ENCODE data around the gene GRK2. TPM values are rescaled to one million over a fixed set of nuclear protein-coding genes. Genes with fewer than 3 reads are reported as not detected.

The GRK2 gene
- total and polyA plus RNA-seq, 9 of the 15 experiments (the other 6 are each of a cell fraction or from before 2014, with no cell fraction given) = 0.24 to 95.8 (median 56.5) TPM

DNA sequence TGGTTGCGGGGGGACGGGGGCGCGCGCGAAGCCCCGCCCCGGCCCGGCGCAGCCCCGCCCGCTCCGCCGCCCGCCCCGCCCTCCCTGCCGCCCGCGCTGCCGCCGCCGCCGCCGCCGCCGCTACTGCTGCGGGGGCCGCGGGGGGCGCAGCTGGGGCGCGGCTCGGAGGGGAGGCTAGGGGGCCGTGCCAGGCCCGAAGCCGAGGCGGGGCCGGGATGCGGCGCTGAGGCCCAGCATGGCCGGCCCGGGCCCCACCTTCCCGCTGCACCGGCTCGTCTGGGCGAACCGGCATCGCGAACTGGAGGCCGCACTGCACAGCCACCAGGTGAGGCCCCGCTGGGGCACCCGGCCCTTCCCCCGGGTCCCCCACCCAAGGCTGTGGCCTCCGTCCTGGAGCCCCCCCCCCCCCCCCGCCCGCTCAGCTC is 23.0 kb downstream of the GRK2 start, which contains the start of gene ANKRD13D:
ANKRD13D (plus strand) TSS at position 78 of the 425 bp plus-strand sequence; CDS start at position 236, 158 bp downstream.
- 0 out of 2 replicates have a peak, but pooled peaks cover 1% of the 10 kb centered on the region for H3K9me3 ChIP-seq (replicated peaks; ENCODE audit: control insufficient read depth, insufficient read depth, low read depth, low read length)
- H3K27ac ChIP-seq (ENCODE audit: extremely low read depth, low read depth, low read length) = peak within 1 kb of the TSS; percentile 93
- peaks cover 73% of the 10 kb centered on the region; the same call in 2 of the 3 replicates for H3K36me3 ChIP-seq (ENCODE audit: control insufficient read depth, insufficient read depth, low read length)
- H3K27me3 ChIP-seq (ENCODE audit: control insufficient read depth in 2 of 2, insufficient read depth in 2 of 2, low read length in 2 of 2) = no peaks in the 10 kb centered on the region
- ATAC-seq (peak; percentile 54), FAIRE-seq (no peak), DNase-seq (ENCODE audit: extremely low read depth in 1 of 4, low spot score in 3 of 4) (peak in 3 of 4 experiments; percentile 88 to 91 (median 88))
- H2AFZ ChIP-seq (ENCODE audit: low read depth, low read length) = peak within 1 kb of the TSS; percentile 87
- H3K9me1 ChIP-seq (ENCODE audit: control insufficient read depth, insufficient read depth, low read length) = no peaks in the 10 kb centered on the region
- H3K9ac ChIP-seq (ENCODE audit: insufficient read depth in 1 of 2, low read depth in 2 of 2, low read length in 2 of 2) = peak within 1 kb of the TSS; percentile 86 to 96
- H3K4me2 ChIP-seq (ENCODE audit: insufficient read depth, low read length) = peak within 1 kb of the TSS; percentile 91
- no peaks in the 10 kb centered on the region for H4K20me1 ChIP-seq (replicated peaks; ENCODE audit: control insufficient read depth, insufficient read depth, low read length)
- peaks cover 15 to 56% of the 10 kb centered on the region in 2 experiments for H3K4me1 ChIP-seq (replicated peaks in 1 of 2; ENCODE audit: control insufficient read depth in 2 of 2, insufficient read depth in 2 of 2, low read length in 2 of 2)
- no TSS peak for BruUV-seq (replicated peaks)
- CTCF ChIA-PET (ENCODE audit: low intra/inter-chr PET ratio) = interaction anchor here (0.6 to 1.8 kb wide), 2 partner anchors 26 to 28 kb away, joined by 4 to 9 read pairs; no protein-coding TSS in a partner anchor
- intact Hi-C loops (cut with micrococcal nuclease) = loop anchor here (2.0 kb wide), 1 partner anchor 28 kb away; no protein-coding TSS in a partner anchor
- 0% methylated on average over 2 of the region's 56 CpGs for WGBS (ENCODE audit: insufficient coverage, low coverage, missing lambda C conversion rate)
- in situ Hi-C loops (cut with MboI) = no loop called here
- POLR2A ChIA-PET = interaction anchor here (1.0 to 3.4 kb wide), 5 partner anchors 10 to 28 kb away, joined by 5 to 29 read pairs (median 7); no protein-coding TSS in a partner anchor
- peak within 1 kb of the TSS; percentile 71 for H3K4me3 ChIP-seq
- H3K79me2 ChIP-seq (ENCODE audit: control insufficient read depth, insufficient read depth, low read length) = peaks cover 15% of the 10 kb centered on the region
- TF ChIP-seq FIP1L1 (IDR thresholded peaks at IDR 0.05; ENCODE audit: low read depth, low read length, poor library complexity, severe bottlenecking) (no peak), PKNOX1 (IDR thresholded peaks at IDR 0.05) (no peak), GATAD2B (IDR thresholded peaks at IDR 0.05; ENCODE audit: borderline replicate concordance) (0 out of 2 replicates have a peak, but pooled peaks have one; percentile 3), ZNF740 (CRISPR knock-in tag; IDR thresholded peaks at IDR 0.05) (peak; percentile 76; the same call in 1 of the 2 replicates), ZNF740 (tag; IDR thresholded peaks at IDR 0.05) (0 out of 4 replicates have a peak, but pooled peaks of 1 of the 2 experiments have one; percentile 37), NFE2 (IDR thresholded peaks at IDR 0.05; ENCODE audit: low read depth) (no peak), IRF9 (tag; IDR thresholded peaks at IDR 0.05) (no peak), PHF21A (IDR thresholded peaks at IDR 0.05; ENCODE audit: borderline replicate concordance, low read depth) (no peak), SMARCC2 (IDR thresholded peaks at IDR 0.05; ENCODE audit: low read depth) (no peak), CTCF (IDR thresholded peaks at IDR 0.05 in 2 of 3, conservative IDR thresholded peaks at IDR 0.05 in 1 of 3; ENCODE audit: insufficient read depth in 2 of 3, low read depth in 1 of 3, low read length in 3 of 3) (peak in 1 of 3 experiments; percentile 13; a peak in 1 of 6 replicates), ZNF408 (CRISPR knock-in tag; IDR thresholded peaks at IDR 0.05; ENCODE audit: low read depth) (no peak), HNRNPL (IDR thresholded peaks at IDR 0.05; ENCODE audit: low read depth, low read length) (0 out of 2 replicates have a peak, but pooled peaks have one; percentile 6), YY1 (IDR thresholded peaks at IDR 0.05; ENCODE audit: borderline replicate concordance in 1 of 3, control insufficient read depth in 1 of 3, extremely low read depth in 1 of 3, insufficient read depth in 3 of 3, insufficient read length in 1 of 3, insufficient replicate concordance in 2 of 3, low read depth in 1 of 3, low read length in 2 of 3) (peak in 2 of 3 experiments; percentile 4 to 48)

Measured in K562 (cell line).